GM04504 (cell line): ENCODE results near the gene PTBP1.
"Not testable (repeated sequence)": the region's sequence is repeated elsewhere in the genome, so short reads cannot be mapped to it uniquely, and the experiment has no call there.

Experiments
- DNase-seq: peaks from one replicate; pipeline ENCODE4 v3.0.0-alpha.2; 2012; ENCODE audit warnings: low read depth

The PTBP1 gene

GRCh38 chr19:810077-810855 is 13.0 kb downstream of the PTBP1 start:
- DNase-seq = no peak

GRCh38 chr19:810883-811489 is 13.7 kb downstream of the PTBP1 start:
- DNase-seq = no peak

GRCh38 chr19:811506-812048 is 14.3 kb downstream of the PTBP1 start:
- no peak for DNase-seq

- no peak for DNase-seq
Observed at GRCh38 chr19:812049-812746, 14.9 kb downstream of the PTBP1 start.

GRCh38 chr19:812747-813218 is 15.5 kb downstream of the PTBP1 start:
- DNase-seq = no peak

GRCh38 chr19:813219-814151 is 16.2 kb downstream of the PTBP1 start:
- DNase-seq = no peak

GRCh38 chr19:814152-815078 is 17.2 kb downstream of the PTBP1 start:
- no peak for DNase-seq

GRCh38 chr19:815079-815774 is 18.0 kb downstream of the PTBP1 start:
- DNase-seq = no peak

GRCh38 chr19:815775-816499 is 18.7 kb downstream of the PTBP1 start:
- DNase-seq = no peak

GRCh38 chr19:816500-816857 is 19.2 kb downstream of the PTBP1 start:
- no peak for DNase-seq

- not testable (repeated sequence) for DNase-seq
Observed at GRCh38 chr19:820212-820611, 23.0 kb downstream of the PTBP1 start.

GRCh38 chr19:821231-821824 is 24.1 kb downstream of the PTBP1 start:
- no peak for DNase-seq

GRCh38 chr19:821825-822503 is 24.7 kb downstream of the PTBP1 start, which contains the start of gene PLPPR3:
PLPPR3 (minus strand) TSS chr19:821955; CDS start chr19:821559, 396 bp downstream.
- no peak for DNase-seq

- DNase-seq = no peak
Observed at GRCh38 chr19:823565-824121, 26.4 kb downstream of the PTBP1 start.

GRCh38 chr19:824885-825284 is 27.6 kb downstream of the PTBP1 start:
- DNase-seq = no peak

GRCh38 chr19:825897-826644 is 28.8 kb downstream of the PTBP1 start:
- DNase-seq = no peak

- no peak for DNase-seq
Observed at GRCh38 chr19:827314-827709, 30.1 kb downstream of the PTBP1 start.
